Fibroblast of pulmonary artery (primary cell): ENCODE measurements around the gene NGFR.

Experiments
- DNase-seq: peaks from one replicate; pipeline ENCODE4 v3.0.0-alpha.2; 2010; ENCODE audit warnings: low read depth
- H3K4me3 ChIP-seq: replicated peaks from 2 replicates; pipeline ENCODE4 v1.5.1; 2011; ENCODE audit warnings: low read depth, mild to moderate bottlenecking, control low read depth, low read length, moderate library complexity
- TF ChIP-seq, protein P1 (sequence below): IDR thresholded peaks from 2 replicates; pipeline ENCODE4 v1.5.1; 2011; ENCODE audit warnings: mild to moderate bottlenecking, control low read depth, low read length, inconsistent platforms; ENCODE audit errors: missing control alignments

The NGFR gene

DNA sequence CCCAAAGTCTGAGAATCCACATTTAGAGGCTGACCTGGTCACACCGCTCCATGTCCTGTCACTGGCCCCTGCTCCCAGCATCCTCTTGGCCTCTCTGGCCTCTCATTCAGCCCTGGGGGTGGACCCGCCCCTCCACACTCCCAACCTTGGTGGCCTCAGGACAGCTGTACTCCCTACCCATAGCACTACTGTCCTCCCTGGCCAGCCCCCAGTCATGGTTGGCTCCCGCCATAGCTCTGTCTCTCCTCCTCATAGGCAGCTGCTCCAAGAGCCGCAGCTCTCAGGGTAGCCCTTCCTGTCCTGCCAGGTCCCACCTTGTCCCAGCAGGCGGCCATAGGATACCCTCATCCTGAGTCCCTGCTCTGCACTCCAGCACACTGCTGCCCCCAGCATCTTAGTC lies 42.4 kb upstream of the NGFR start:
- no peak for DNase-seq
- H3K4me3 ChIP-seq, result no peak overlapping the region
- TF ChIP-seq, protein P1, sequence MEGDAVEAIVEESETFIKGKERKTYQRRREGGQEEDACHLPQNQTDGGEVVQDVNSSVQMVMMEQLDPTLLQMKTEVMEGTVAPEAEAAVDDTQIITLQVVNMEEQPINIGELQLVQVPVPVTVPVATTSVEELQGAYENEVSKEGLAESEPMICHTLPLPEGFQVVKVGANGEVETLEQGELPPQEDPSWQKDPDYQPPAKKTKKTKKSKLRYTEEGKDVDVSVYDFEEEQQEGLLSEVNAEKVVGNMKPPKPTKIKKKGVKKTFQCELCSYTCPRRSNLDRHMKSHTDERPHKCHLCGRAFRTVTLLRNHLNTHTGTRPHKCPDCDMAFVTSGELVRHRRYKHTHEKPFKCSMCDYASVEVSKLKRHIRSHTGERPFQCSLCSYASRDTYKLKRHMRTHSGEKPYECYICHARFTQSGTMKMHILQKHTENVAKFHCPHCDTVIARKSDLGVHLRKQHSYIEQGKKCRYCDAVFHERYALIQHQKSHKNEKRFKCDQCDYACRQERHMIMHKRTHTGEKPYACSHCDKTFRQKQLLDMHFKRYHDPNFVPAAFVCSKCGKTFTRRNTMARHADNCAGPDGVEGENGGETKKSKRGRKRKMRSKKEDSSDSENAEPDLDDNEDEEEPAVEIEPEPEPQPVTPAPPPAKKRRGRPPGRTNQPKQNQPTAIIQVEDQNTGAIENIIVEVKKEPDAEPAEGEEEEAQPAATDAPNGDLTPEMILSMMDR, result no peak

DNA sequence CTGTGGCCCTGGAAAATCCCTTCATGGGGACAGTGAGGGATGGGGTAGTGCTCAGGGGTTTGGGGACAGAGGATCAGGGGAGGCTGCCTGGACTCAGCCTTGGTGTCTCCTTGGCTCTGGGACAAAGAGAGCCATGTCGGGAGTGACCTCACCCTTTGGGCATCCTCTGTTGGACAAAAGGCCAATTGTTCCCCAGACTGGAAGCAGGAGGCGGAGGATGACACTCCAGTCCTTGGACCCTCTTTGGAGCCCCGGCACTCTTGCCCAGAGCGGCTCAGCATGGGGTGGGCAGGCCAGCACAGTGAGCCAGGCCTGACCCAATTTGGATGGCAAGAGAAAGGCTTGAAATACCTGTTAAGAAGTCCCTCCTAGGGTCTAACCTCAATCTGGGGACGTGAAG lies 41.0 kb upstream of the NGFR start:
- no peak overlapping the region for H3K4me3 ChIP-seq
- DNase-seq, result peak; percentile 26
- TF ChIP-seq, protein P1, result no peak

DNA sequence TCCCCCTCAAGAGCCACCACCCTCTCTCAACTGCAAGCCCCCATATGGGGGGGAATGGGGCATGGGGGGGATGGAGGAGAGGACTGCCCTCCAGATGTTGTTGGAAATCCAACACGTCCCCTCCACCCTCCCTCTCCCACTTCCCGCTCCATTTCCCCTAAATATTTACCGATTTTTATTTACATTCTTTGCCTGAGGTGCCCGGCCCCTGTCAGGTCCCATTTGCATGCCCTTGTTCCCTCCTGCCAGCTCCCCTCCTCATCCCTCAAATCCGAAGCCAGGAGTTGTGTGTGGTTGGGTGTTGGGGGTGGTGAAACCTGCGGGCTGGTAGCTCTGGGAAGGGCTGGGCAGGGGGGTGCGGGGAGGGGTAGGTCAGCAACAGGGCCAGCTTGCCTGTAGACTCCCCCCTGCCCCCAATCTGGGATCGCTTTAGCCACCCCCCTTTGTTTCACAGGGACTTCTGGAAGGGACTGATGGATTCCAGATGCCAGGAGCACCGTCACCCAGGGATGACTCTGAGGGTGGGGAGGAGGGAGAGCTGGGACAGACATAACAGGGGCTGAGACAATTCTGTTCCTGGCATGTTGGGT lies 39.7 kb upstream of the NGFR start:
- no peak for DNase-seq
- TF ChIP-seq, protein P1, result no peak
- H3K4me3 ChIP-seq, result no peak overlapping the region

DNA sequence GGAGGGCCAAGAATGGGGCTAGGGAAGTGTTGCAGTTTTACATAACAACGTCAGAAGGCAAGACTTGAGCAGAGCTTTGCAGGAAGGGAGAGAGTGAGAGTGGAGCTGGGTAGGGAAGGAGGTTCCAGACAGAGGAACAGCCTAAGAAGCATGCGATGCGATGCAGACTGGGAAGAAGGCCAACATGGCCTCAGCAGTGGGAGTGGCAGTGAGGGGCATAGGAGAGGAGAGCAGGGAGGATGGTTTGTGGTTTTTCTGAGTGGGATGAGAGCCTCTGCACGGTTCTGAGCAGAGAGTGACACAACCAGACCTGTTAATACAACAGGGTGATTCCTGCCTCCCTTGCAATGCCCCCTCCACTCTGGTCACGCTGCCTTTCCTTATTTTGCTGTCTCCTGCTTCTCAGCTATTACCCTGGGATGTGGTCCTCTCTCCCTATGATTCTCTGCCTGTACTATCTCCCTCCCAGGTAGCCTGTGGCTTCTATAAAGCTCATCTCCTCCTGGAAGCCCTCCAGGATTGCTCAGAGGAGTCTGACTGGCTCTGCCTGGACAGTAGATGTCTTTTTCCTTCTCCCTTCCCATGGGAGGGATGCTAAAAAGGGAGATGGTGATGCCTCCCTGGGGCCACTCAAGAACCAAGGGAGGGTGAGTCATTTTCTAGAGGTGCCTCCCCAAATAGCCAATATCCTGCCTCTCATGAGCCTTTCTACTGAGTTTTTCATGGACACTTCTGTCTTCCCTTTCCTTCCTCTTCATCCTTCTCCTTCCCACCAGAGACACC lies 38.7 kb upstream of the NGFR start:
- TF ChIP-seq, protein P1, result no peak
- no peak overlapping the region for H3K4me3 ChIP-seq
- DNase-seq, result peak; percentile 91

DNA sequence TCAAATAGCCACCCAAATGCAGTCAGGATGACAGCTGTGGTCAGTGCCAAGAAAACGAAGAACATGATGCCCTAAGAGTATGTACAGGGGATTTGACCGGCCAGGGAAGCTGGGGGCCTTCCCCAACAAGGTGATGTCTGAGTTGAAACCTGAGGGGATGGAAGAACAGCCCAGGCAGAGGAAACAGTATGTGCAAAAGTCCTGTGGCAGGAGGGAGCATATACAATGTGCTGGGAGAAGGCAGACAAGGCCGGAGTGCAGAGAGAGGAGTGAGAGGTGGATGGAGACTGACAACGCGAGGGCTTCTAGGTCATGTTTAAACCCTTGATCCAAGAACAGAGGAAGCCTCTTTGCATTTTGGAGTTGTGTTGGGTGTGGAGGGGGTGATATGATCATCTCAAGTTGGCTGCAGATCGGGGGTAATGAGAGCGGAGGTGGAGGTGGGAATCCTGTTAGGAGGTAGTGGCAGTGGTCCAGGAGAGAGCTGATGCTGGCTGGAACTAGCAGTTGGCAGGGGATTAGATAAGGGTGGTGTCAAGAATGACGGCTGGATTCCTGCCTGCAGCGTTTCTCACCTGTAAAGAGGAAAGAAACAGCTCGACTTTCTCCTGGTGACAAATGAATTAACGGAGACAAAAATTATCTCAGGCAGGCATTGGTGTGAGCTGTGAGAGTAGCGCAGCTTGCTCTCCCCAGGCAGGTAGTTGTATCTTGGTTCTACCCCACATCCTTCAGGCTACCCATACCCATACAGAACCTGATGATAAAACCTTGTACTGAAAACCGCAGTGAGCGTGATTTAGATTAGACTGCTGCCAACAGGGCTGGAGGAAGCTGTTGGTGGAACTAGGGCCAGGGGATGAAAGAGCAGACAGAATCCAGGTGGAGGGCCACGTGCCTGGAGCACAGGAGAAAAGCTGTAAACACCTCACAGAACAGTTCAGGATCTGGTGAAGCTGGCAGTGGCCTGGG lies 37.2 kb upstream of the NGFR start:
- DNase-seq, result no peak
- H3K4me3 ChIP-seq, result no peak overlapping the region
- TF ChIP-seq, protein P1, result no peak

DNA sequence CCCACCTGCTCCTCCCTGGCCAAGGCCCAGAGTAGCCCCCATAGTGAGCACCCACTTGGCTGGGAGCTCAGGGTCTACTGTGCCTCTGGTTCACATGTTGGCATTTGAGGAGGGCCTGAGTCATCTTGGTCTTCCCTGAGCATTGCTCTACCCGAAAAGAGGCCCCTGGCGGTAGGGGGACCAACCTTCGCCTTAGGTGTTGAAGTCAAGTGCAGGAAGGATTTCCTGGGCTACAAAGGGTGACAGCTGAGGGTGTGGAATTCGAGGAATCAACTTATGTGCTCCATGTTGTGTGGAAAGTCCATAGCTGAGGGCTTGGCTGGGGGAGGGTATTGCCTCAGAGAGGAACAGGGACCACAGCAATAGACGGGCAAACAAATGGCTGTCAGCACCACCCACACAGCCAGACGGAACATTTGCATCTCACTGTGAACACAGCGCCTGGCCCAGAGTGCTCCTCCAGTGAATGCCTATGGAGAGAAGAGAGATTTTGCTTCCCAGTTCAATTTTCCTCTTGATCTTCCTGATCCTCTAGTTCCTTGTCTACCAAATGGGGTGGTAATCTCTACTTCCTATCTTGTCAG lies 35.6 kb upstream of the NGFR start:
- TF ChIP-seq, protein P1, result no peak
- no peak overlapping the region for H3K4me3 ChIP-seq
- DNase-seq, result no peak
